H9 (cell line): ENCODE results near the gene PPIF. TPM values are rescaled to one million over a fixed set of nuclear protein-coding genes. Genes with fewer than 3 reads are reported as not detected.
A peak's percentile ranks its signal among the peaks of the same experiment; 100 is the strongest.

Experiments
- DNase-seq: peaks from one replicate; pipeline ENCODE4 v3.0.0-alpha.2; 2017
- H2AFZ ChIP-seq: one replicate; pipeline ENCODE4 v1.6.1; 2013; ENCODE audit warnings: mild to moderate bottlenecking, low read length, control low read depth, moderate library complexity
- H2AK5ac ChIP-seq: 2 replicates; pipeline ENCODE4 v1.6.1; 2013; ENCODE audit warnings: low read length, control low read depth, mixed read lengths; ENCODE audit not compliant: insufficient read length
- H2BK120ac ChIP-seq: one replicate; pipeline ENCODE4 v1.6.1; 2013; ENCODE audit warnings: low read depth, mild to moderate bottlenecking, low read length, control low read depth, inconsistent platforms; ENCODE audit not compliant: poor library complexity, severe bottlenecking
- H2BK12ac ChIP-seq: 2 replicates; pipeline ENCODE4 v1.6.1; 2013; ENCODE audit warnings: low read length, control low read depth, mixed read lengths, low read depth; ENCODE audit not compliant: insufficient read length
- H2BK15ac ChIP-seq: 2 replicates; pipeline ENCODE4 v1.6.1; 2013; ENCODE audit warnings: low read depth, low read length, control low read depth
- H2BK20ac ChIP-seq: one replicate; pipeline ENCODE4 v1.6.1; 2013; ENCODE audit warnings: low read depth, mild to moderate bottlenecking, low read length, control low read depth, inconsistent platforms; ENCODE audit not compliant: poor library complexity, severe bottlenecking
- H2BK5ac ChIP-seq: 2 replicates; pipeline ENCODE4 v1.6.1; 2013; ENCODE audit warnings: low read length, control low read depth, mixed read lengths; ENCODE audit not compliant: insufficient read length
- H3K14ac ChIP-seq: 2 replicates; pipeline ENCODE4 v1.6.1; 2013; ENCODE audit warnings: low read length, control low read depth; ENCODE audit not compliant: insufficient read depth
- H3K18ac ChIP-seq: 2 replicates; pipeline ENCODE4 v1.6.1; 2013; ENCODE audit warnings: low read depth, mild to moderate bottlenecking, mixed read lengths, low read length, control low read depth; ENCODE audit not compliant: insufficient read length
- H3K23ac ChIP-seq: 2 replicates; pipeline ENCODE4 v1.6.1; 2013; ENCODE audit warnings: low read length, control low read depth, mixed read lengths, low read depth; ENCODE audit not compliant: insufficient read length
- H3K23me2 ChIP-seq: 2 replicates; pipeline ENCODE4 v1.6.1; 2013; ENCODE audit warnings: low read depth, mild to moderate bottlenecking, mixed read lengths, low read length, control low read depth; ENCODE audit not compliant: insufficient read length, poor library complexity, severe bottlenecking
- H3K27ac ChIP-seq: 2 replicates; pipeline ENCODE4 v1.5.1; 2013; ENCODE audit warnings: low read length, control low read depth, mixed read lengths, low read depth; ENCODE audit not compliant: insufficient read length
- H3K27me3 ChIP-seq: 2 replicates; pipeline ENCODE4 v1.6.1; 2013; ENCODE audit warnings: low read length, control low read depth, inconsistent platforms; ENCODE audit not compliant: insufficient read depth
- H3K4ac ChIP-seq: 2 replicates; pipeline ENCODE4 v1.6.1; 2013; ENCODE audit warnings: low read depth, mild to moderate bottlenecking, control low read depth, inconsistent platforms, low read length, moderate library complexity
- H3K4me1 ChIP-seq: 2 replicates; pipeline ENCODE4 v1.6.1; 2013; ENCODE audit warnings: low read length, control low read depth, inconsistent platforms; ENCODE audit not compliant: insufficient read depth
- H3K4me2 ChIP-seq: 2 replicates; pipeline ENCODE4 v1.6.1; 2013; ENCODE audit warnings: low read length, control low read depth, mixed read lengths; ENCODE audit not compliant: insufficient read length, insufficient read depth
- H3K56ac ChIP-seq: 2 replicates; pipeline ENCODE4 v1.6.1; 2013; ENCODE audit warnings: low read depth, mild to moderate bottlenecking, mixed read lengths, low read length, control low read depth; ENCODE audit not compliant: insufficient read length
- H3K79me1 ChIP-seq: 2 replicates; pipeline ENCODE4 v1.6.1; 2013; ENCODE audit warnings: low read depth, mild to moderate bottlenecking, moderate library complexity, low read length, control low read depth, inconsistent platforms; ENCODE audit not compliant: insufficient read depth, poor library complexity, severe bottlenecking
- H3K79me2 ChIP-seq: 2 replicates; pipeline ENCODE4 v1.6.1; 2013; ENCODE audit warnings: low read length, control low read depth, inconsistent platforms; ENCODE audit not compliant: insufficient read depth
- H3K9ac ChIP-seq: 2 replicates; pipeline ENCODE4 v1.6.1; 2013; ENCODE audit warnings: low read length, control low read depth, mixed read lengths; ENCODE audit not compliant: insufficient read length; ENCODE audit errors: extremely low read depth
- H3K9me3 ChIP-seq: one replicate; pipeline ENCODE4 v1.6.1; 2013; ENCODE audit warnings: low read depth, low read length, inconsistent platforms; ENCODE audit not compliant: control insufficient read depth
- H3T11ph ChIP-seq: one replicate; pipeline ENCODE4 v1.6.1; 2013; ENCODE audit warnings: mild to moderate bottlenecking, low read length, control low read depth, inconsistent platforms
- H4K20me1 ChIP-seq: one replicate; pipeline ENCODE4 v1.6.1; 2013; ENCODE audit not compliant: control insufficient read depth, insufficient read length, insufficient read depth
- H4K5ac ChIP-seq: 2 replicates; pipeline ENCODE4 v1.6.1; 2013; ENCODE audit warnings: low read depth, mild to moderate bottlenecking, mixed read lengths, low read length, control low read depth; ENCODE audit not compliant: insufficient read length
- H4K8ac ChIP-seq: replicated peaks from 2 replicates; pipeline ENCODE4 v1.6.1; 2013; ENCODE audit warnings: low read length, control low read depth, mixed read lengths, low read depth; ENCODE audit not compliant: insufficient read length
- H4K91ac ChIP-seq: 2 replicates; pipeline ENCODE4 v1.6.1; 2013; ENCODE audit warnings: low read depth, mild to moderate bottlenecking, moderate library complexity, mixed read lengths, low read length, control low read depth; ENCODE audit not compliant: insufficient read length
- H3K27ac Mint-ChIP-seq, 3 experiments: 2 replicates in 2 of 3; 3 replicates in 1 of 3; pipeline ENCODE4 v1.8.0; 2020 to 2021; ENCODE audit warnings: mixed read lengths in 3 of 3, mild to moderate bottlenecking in 1 of 3, moderate library complexity in 1 of 3
- H3K27me3 Mint-ChIP-seq: 2 replicates; pipeline ENCODE4 v1.8.0; 2021; ENCODE audit warnings: low read depth, mild to moderate bottlenecking, moderate library complexity, mixed read lengths
- H3K36me3 Mint-ChIP-seq, 3 experiments: 2 replicates in 2 of 3; 3 replicates in 1 of 3; pipeline ENCODE4 v1.8.0; 2020 to 2021; ENCODE audit warnings: low read depth in 3 of 3, mixed read lengths in 3 of 3; ENCODE audit not compliant: insufficient read depth in 1 of 3
- H3K4me1 Mint-ChIP-seq, 2 experiments: 2 replicates each; pipeline ENCODE4 v1.8.0; 2020; ENCODE audit warnings: mixed read lengths in 2 of 2
- H3K4me3 Mint-ChIP-seq, 2 experiments: 2 replicates in 1 of 2; 3 replicates in 1 of 2; pipeline ENCODE4 v1.8.0; 2020 to 2021; ENCODE audit warnings: mild to moderate bottlenecking in 2 of 2, mixed read lengths in 2 of 2, moderate library complexity in 1 of 2
- H3K9me3 Mint-ChIP-seq, 2 experiments: 2 replicates in 1 of 2; 3 replicates in 1 of 2; pipeline ENCODE4 v1.8.0; 2020; ENCODE audit warnings: mild to moderate bottlenecking in 2 of 2, mixed read lengths in 2 of 2, moderate library complexity in 1 of 2
- CTCF ChIP-seq: fragments of 200-600 bp; sonication (generic); conservative IDR thresholded peaks from 3 replicates; pipeline ENCODE4 v1.8.0; 2021; ENCODE audit warnings: antibody characterized with exemption, mild to moderate bottlenecking
- WGBS: extraction: QIAGEN DNeasy Blood & Tissue Kit; methylation state at CpG from one replicate; pipeline ENCODE4 v1.1.7; 2013; ENCODE audit warnings: missing lambda C conversion rate, low lambda C conversion rate, mixed read lengths; ENCODE audit not compliant: insufficient read length; ENCODE audit errors: extremely low coverage; 5-methylcytosine and 5-hydroxymethylcytosine counted together
- total RNA-seq: library from RNA; stranded (reverse); gene quantifications from 2 replicates; pipeline ENCODE4 v1.2.1, GENCODE V29; 2021

The PPIF gene
- total RNA-seq, 1 experiment from 2014 or later: 79.7 TPM

DNA sequence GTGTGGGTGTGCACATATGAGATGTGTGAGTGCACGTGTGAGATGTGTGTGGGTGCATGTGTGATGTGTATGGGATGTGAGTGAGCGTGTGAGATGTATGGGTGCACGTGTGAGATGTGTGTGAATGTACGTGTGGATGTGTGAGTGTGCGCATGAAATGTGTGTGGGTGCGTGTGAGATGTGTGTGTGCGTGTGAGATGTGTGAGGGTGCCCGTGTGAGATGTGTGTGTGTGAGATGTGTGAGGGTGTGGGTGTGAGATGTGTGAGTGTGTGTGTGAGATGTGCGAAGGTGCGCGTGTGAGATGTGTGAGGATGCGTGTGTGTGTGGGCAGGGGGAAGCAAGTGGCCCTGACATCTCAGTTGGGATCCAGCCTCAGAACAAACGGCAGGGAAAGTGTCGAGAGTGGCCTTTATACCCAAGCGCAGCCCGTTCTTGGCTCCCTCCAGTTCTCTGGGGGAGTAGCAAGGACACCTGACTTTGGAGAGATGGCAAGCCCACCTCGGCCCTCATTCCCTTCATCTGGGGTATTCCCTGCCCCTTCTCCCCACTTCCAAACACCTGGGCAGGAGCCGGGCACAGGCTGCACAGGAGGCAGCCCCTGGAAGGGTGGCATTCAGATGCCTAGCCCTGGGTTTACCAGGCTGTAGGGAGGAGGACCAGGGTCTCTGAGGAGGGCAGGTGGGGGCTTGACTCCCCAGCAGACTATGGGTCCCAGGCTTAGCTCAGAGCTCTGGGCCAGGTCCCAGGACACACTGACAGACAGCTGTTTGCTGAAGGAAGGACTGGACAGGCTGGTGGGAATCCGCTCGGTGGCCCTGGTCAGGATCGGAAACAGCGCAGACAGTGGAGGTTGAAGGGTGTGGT is 31.6 kb downstream of the PPIF start:
- Histone ChIP-seq H3T11ph (no peak overlapping the region), H3K23me2 (no peaks in the 10 kb centered on the region), H3K4me1 (no peaks in the 10 kb centered on the region), H2AK5ac (no peak overlapping the region), H2BK20ac (no peak overlapping the region), H4K91ac (no peak overlapping the region), H3K4ac (no peak overlapping the region), H3K56ac (no peak overlapping the region), H3K9ac (no peak overlapping the region), H2BK15ac (no peak overlapping the region), H4K8ac (peak overlapping the region; percentile 28), H3K79me2 (no peaks in the 10 kb centered on the region), H3K79me1 (no peaks in the 10 kb centered on the region), H3K23ac (no peak overlapping the region), H2BK5ac (no peak overlapping the region), H3K14ac (no peak overlapping the region), H3K9me3 (no peaks in the 10 kb centered on the region), H4K5ac (no peak overlapping the region), H3K4me2 (no peak overlapping the region), H3K27ac (no peak overlapping the region), H2AFZ (no peak overlapping the region), H3K27me3 (no peaks in the 10 kb centered on the region), H4K20me1 (no peaks in the 10 kb centered on the region), H2BK120ac (no peak overlapping the region), H3K18ac (no peak overlapping the region), H2BK12ac (no peak overlapping the region)
- peak; percentile 18 for DNase-seq
- peaks cover 5% of the 10 kb centered on the region; the same call in 1 of the 2 replicates for H3K27me3 Mint-ChIP-seq
- no peak for TF ChIP-seq CTCF
- no peak overlapping the region; a peak in 1 of 7 replicates for H3K27ac Mint-ChIP-seq
- no peaks in the 10 kb centered on the region for H3K36me3 Mint-ChIP-seq
- WGBS: 100% methylated on average over 10 of the region's 22 CpGs
- no peaks in the 10 kb centered on the region for H3K9me3 Mint-ChIP-seq
- H3K4me1 Mint-ChIP-seq: peaks cover 8 to 12% of the 10 kb centered on the region in 2 experiments
- H3K4me3 Mint-ChIP-seq: no peak overlapping the region
